Natural killer cell (primary cell): ENCODE data around the gene BLMH. TPM values are rescaled to one million over a fixed set of nuclear protein-coding genes. Genes with fewer than 3 reads are reported as not detected.
A peak's percentile ranks its signal among the peaks of the same experiment; 100 is the strongest.

Source experiments
- ATAC-seq, 3 donors: fragments of 150-1000 bp in 2 of 3; fragments of 200-7000 bp in 1 of 3; cut with Tn5 transposase; 1 replicate in 1 of 3; 2 replicates in 2 of 3; pipeline ENCODE4 v1.10.0; 2021; ENCODE audit warnings: mild to moderate bottlenecking in 2 of 3, moderate library complexity in 2 of 3
- DNase-seq, 2 donors: peaks; one replicate each; pipeline versions ENCODE4 v3.0.0 to v3.0.0-alpha.2; 2013 to 2021; ENCODE audit warnings: mixed read lengths in 1 of 2
- H3K27ac ChIP-seq: one replicate; pipeline ENCODE4 v1.5.1; 2013; ENCODE audit warnings: mild to moderate bottlenecking, low read length
- H3K27me3 ChIP-seq: one replicate; pipeline ENCODE4 v1.6.1; 2013; ENCODE audit warnings: low read length; ENCODE audit not compliant: control insufficient read depth, insufficient read depth
- H3K36me3 ChIP-seq: one replicate; pipeline ENCODE4 v1.6.1; 2013; ENCODE audit warnings: low read length; ENCODE audit not compliant: control insufficient read depth, insufficient read depth
- H3K4me1 ChIP-seq: one replicate; pipeline ENCODE4 v1.6.1; 2013; ENCODE audit warnings: low read length; ENCODE audit not compliant: control insufficient read depth, insufficient read depth
- H3K4me3 ChIP-seq: one replicate; pipeline ENCODE4 v1.5.1; 2013; ENCODE audit warnings: low read length
- H3K9me3 ChIP-seq: one replicate; pipeline ENCODE4 v1.6.1; 2013; ENCODE audit warnings: low read length; ENCODE audit not compliant: control insufficient read depth, insufficient read depth
- H3K27ac Mint-ChIP-seq, 2 donors: one replicate each; pipeline ENCODE4 v1.8.0; 2022; ENCODE audit warnings: mild to moderate bottlenecking in 2 of 2, mixed read lengths in 2 of 2, moderate library complexity in 1 of 2
- H3K27me3 Mint-ChIP-seq, 2 donors: one replicate each; pipeline ENCODE4 v1.8.0; 2022; ENCODE audit warnings: low read depth in 2 of 2, mixed read lengths in 2 of 2
- H3K36me3 Mint-ChIP-seq: one replicate; pipeline ENCODE4 v1.8.0; 2022; ENCODE audit warnings: mixed read lengths
- H3K4me1 Mint-ChIP-seq, 2 donors: one replicate each; pipeline ENCODE4 v1.8.0; 2022; ENCODE audit warnings: mixed read lengths in 2 of 2
- H3K4me3 Mint-ChIP-seq: one replicate; pipeline ENCODE4 v1.8.0; 2022; ENCODE audit warnings: mild to moderate bottlenecking, moderate library complexity, mixed read lengths
- H3K9me3 Mint-ChIP-seq, 2 donors: one replicate each; pipeline ENCODE4 v1.8.0; 2022; ENCODE audit warnings: mixed read lengths in 2 of 2
- CTCF ChIP-seq: fragments of 200-600 bp; IDR thresholded peaks from one replicate; pipeline ENCODE4 v1.8.0; 2022; ENCODE audit warnings: antibody characterized with exemption
- WGBS: methylation state at CpG from one replicate; pipeline ENCODE4 v1.1.7; 2013; ENCODE audit warnings: missing lambda C conversion rate; ENCODE audit not compliant: insufficient coverage; 5-methylcytosine and 5-hydroxymethylcytosine counted together
- intact Hi-C: fragments of 100-400 bp; cut with micrococcal nuclease; formaldehyde crosslinking; loops from one replicate; pipeline ENCODE4 v1.14.2; 2022
- total RNA-seq, 4 donors: library from RNA; stranded (reverse); fragments of 120-200 nt in 1 of 4; gene quantifications; one replicate each; pipeline versions ENCODE4 v1.2.3 to v1.2.4, GENCODE V29; 2013 to 2022

Gene BLMH
- total RNA-seq, 3 donors from 2014 or later (not counting 1 experiment from before 2014, with no cell fraction given), result 44.8 to 52.8 (median 46.7) TPM

GRCh38 chr17:30290696-30291542 lies 825 bp downstream of the BLMH start:
- 2% methylated on average over 22 of the region's 22 CpGs for WGBS
- ATAC-seq, result peak; percentile 17 to 38 (median 21)
- peak; percentile 20 to 41 for DNase-seq
- no peak for TF ChIP-seq CTCF
- Mint-ChIP-seq H3K27ac (peak overlapping the region in 1 of 2 donors; percentile 41), H3K27me3 (no peaks in the 10 kb centered on the region), H3K9me3 (no peaks in the 10 kb centered on the region), H3K4me3 (peak overlapping the region; percentile 85), H3K4me1 (peaks cover 12 to 13% of the 10 kb centered on the region in 2 donors), H3K36me3 (peaks cover 8% of the 10 kb centered on the region)
- H3K27me3 ChIP-seq, result no peaks in the 10 kb centered on the region
- H3K36me3 ChIP-seq, result peaks cover 25% of the 10 kb centered on the region
- H3K4me1 ChIP-seq, result peaks cover 9% of the 10 kb centered on the region
- peak overlapping the region; percentile 1 for H3K27ac ChIP-seq
- peak overlapping the region; percentile 63 for H3K4me3 ChIP-seq
- intact Hi-C loops, result loop anchor here (1.0 to 5.0 kb wide), 3 partner anchors 46 to 86 kb away; partner anchors contain the start of gene CPD
- no peaks in the 10 kb centered on the region for H3K9me3 ChIP-seq

GRCh38 chr17:30290077-30290476 lies 1.7 kb downstream of the BLMH start:
- no peaks in the 10 kb centered on the region for H3K27me3 ChIP-seq
- intact Hi-C loops, result loop anchor here (5.0 kb wide), 2 partner anchors 47 to 87 kb away; partner anchors contain the start of gene CPD
- Mint-ChIP-seq H3K36me3 (peaks cover 16% of the 10 kb centered on the region), H3K27ac (no peak overlapping the region), H3K9me3 (no peaks in the 10 kb centered on the region), H3K4me3 (peak overlapping the region; percentile 85), H3K27me3 (no peaks in the 10 kb centered on the region), H3K4me1 (peaks cover 12 to 13% of the 10 kb centered on the region in 2 donors)
- ATAC-seq (no peak), DNase-seq (no peak)
- H3K9me3 ChIP-seq, result no peaks in the 10 kb centered on the region
- WGBS, result 79% methylated on average over 1 of the region's 2 CpGs
- H3K27ac ChIP-seq, result no peak overlapping the region
- H3K4me1 ChIP-seq, result peaks cover 9% of the 10 kb centered on the region
- H3K36me3 ChIP-seq, result peaks cover 33% of the 10 kb centered on the region
- H3K4me3 ChIP-seq, result no peak overlapping the region
- no peak for TF ChIP-seq CTCF

- no peaks in the 10 kb centered on the region for H3K9me3 Mint-ChIP-seq
- Histone ChIP-seq H3K9me3 (no peaks in the 10 kb centered on the region), H3K36me3 (peaks cover 40% of the 10 kb centered on the region), H3K4me1 (no peaks in the 10 kb centered on the region), H3K27ac (no peak overlapping the region), H3K4me3 (no peak overlapping the region), H3K27me3 (no peaks in the 10 kb centered on the region)
- H3K36me3 Mint-ChIP-seq, result no peaks in the 10 kb centered on the region
- DNase-seq, result no peak
- intact Hi-C loops, result no loop called here
- no peak overlapping the region for H3K4me3 Mint-ChIP-seq
- no peaks in the 10 kb centered on the region for H3K27me3 Mint-ChIP-seq
- peaks cover 9 to 11% of the 10 kb centered on the region in 2 donors for H3K4me1 Mint-ChIP-seq
- no peak overlapping the region for H3K27ac Mint-ChIP-seq
- no peak for TF ChIP-seq CTCF
- ATAC-seq, result no peak
Observed at GRCh38 chr17:30279156-30279555, 12.6 kb downstream of the BLMH start.
